Measurements from ENCODE around the gene DUSP6. TPM values are rescaled to one million over a fixed set of nuclear protein-coding genes. Genes with fewer than 3 reads are reported as not detected.

DUSP6 gene
- total and polyA plus RNA-seq, 2 of the 13 experiments (the other 11 are each of a cell fraction or from before 2014, with no cell fraction given) = 40.9 to 161 TPM

- TF ChIP-seq TRIM22 (IDR thresholded peaks at IDR 0.05) = no peak
- no peak for TF ChIP-seq ZNF407 (CRISPR knock-in tag; IDR thresholded peaks at IDR 0.05; ENCODE audit: not compliant biosample characterization)
- no peak for TF ChIP-seq ZNF251 (CRISPR knock-in tag; IDR thresholded peaks at IDR 0.05)
- TF ChIP-seq TRIM24 (CRISPR knock-in tag; IDR thresholded peaks at IDR 0.05) = no peak
- no peak for TF ChIP-seq CTCF (CRISPR knock-in tag; IDR thresholded peaks at IDR 0.05)
- TF ChIP-seq SP4 (CRISPR knock-in tag; IDR thresholded peaks at IDR 0.05) = no peak
- TF ChIP-seq ZNF503 (CRISPR knock-in tag; IDR thresholded peaks at IDR 0.05) = no peak
- no peak for TF ChIP-seq ZNF367 (CRISPR knock-in tag; IDR thresholded peaks at IDR 0.05; ENCODE audit: borderline replicate concordance)
- peak; percentile 64; the same call in 1 of the 2 replicates for TF ChIP-seq ZNF44 (CRISPR knock-in tag; IDR thresholded peaks at IDR 0.05)
- no peak for TF ChIP-seq MATR3 (CRISPR knock-in tag; IDR thresholded peaks at IDR 0.05)
- no peak for TF ChIP-seq NAIF1 (CRISPR knock-in tag; IDR thresholded peaks at IDR 0.05; ENCODE audit: borderline replicate concordance)
- TF ChIP-seq ZSCAN5A (CRISPR knock-in tag; IDR thresholded peaks at IDR 0.05; ENCODE audit: borderline replicate concordance) = no peak
- no peak for TF ChIP-seq ARNT (IDR thresholded peaks at IDR 0.05)
- TF ChIP-seq KLF15 (CRISPR knock-in tag; IDR thresholded peaks at IDR 0.05; ENCODE audit: borderline replicate concordance) = no peak
- no peak for TF ChIP-seq ZNF788 (CRISPR knock-in tag; IDR thresholded peaks at IDR 0.05; ENCODE audit: borderline replicate concordance)
- TF ChIP-seq MEIS2 (CRISPR knock-in tag; IDR thresholded peaks at IDR 0.05) = no peak
Observed at GRCh38 chr12:89386138-89386537, 33.8 kb upstream of the DUSP6 start (continued).
